Stimulated activated naive B cell treated with anti-CD40 and anti-IgM and Interleukin-4, amounts not matched to agents 10 μg/mL and 1 μg/mL and 100 μg/mL, for 72 hours (primary cell): ENCODE measurements around the gene FNDC5.

Source experiments
- ATAC-seq, 2 donors: fragments of 150-1000 bp; cut with Tn5 transposase; replicated peaks; 2 replicates each; pipeline ENCODE4 v1.10.0; 2021; ENCODE audit warnings: moderate library complexity in 1 of 2
- DNase-seq: peaks from one replicate; pipeline ENCODE4 v3.0.0; 2021
- H3K27ac Mint-ChIP-seq: one replicate; pipeline ENCODE4 v1.8.0; 2022; ENCODE audit warnings: mild to moderate bottlenecking, mixed read lengths
- H3K27me3 Mint-ChIP-seq, 2 donors: one replicate each; pipeline ENCODE4 v1.8.0; 2022; ENCODE audit warnings: mixed read lengths in 2 of 2
- H3K36me3 Mint-ChIP-seq, 2 donors: one replicate each; pipeline ENCODE4 v1.8.0; 2022; ENCODE audit warnings: mixed read lengths in 2 of 2, mild to moderate bottlenecking in 1 of 2
- H3K4me1 Mint-ChIP-seq, 2 donors: one replicate each; pipeline ENCODE4 v1.8.0; 2022; ENCODE audit warnings: mixed read lengths in 2 of 2, mild to moderate bottlenecking in 1 of 2
- H3K4me3 Mint-ChIP-seq, 2 donors: one replicate each; pipeline ENCODE4 v1.8.0; 2022; ENCODE audit warnings: mild to moderate bottlenecking in 2 of 2, mixed read lengths in 2 of 2, moderate library complexity in 1 of 2
- H3K9me3 Mint-ChIP-seq, 2 donors: one replicate each; pipeline ENCODE4 v1.8.0; 2022; ENCODE audit warnings: mixed read lengths in 2 of 2, mild to moderate bottlenecking in 1 of 2

FNDC5 gene

DNA sequence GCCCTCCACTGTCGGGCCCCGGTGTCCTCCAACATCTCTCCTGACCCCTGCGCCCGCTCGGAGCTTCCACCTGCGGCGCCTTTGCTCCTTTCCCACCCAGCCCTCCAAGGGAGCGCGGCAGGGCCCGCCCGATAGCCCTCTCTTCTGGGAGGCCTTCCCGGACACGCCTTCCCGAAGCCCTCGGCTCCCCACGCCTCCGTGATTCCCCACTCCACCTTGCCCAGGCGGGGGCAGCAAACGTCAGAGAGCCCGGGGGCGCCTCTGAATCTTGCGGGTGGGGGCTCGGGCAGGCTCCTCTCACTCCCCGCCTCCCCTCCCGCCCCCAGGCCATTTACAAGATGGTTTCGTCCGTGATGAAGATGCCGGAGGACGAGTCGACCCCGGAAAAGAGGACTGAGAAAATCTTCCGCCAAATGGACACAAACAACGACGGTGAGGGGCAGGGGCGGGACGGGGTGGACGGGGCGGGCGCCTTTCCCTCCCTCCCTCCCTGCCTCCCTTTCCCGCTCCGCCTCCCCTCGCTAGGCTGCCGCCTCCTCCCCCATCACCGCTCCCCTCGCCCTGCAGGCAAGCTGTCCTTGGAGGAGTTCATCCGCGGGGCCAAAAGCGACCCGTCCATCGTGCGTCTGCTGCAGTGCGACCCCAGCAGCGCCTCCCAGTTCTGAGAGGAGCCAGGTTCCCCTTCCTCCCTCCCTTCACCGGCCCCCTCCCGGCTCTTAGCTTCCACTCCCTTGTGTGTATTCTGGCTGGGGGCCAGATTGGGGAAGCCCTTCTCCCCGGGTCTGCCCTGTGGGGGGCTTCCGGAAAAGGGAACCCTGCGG is 22.7 kb upstream of the FNDC5 start:
- peaks cover 0 to 3% of the 10 kb centered on the region in 2 donors for H3K9me3 Mint-ChIP-seq
- no peak overlapping the region for H3K27ac Mint-ChIP-seq
- DNase-seq (no peak), ATAC-seq (peak; percentile 5 to 30)
- peaks cover 5 to 6% of the 10 kb centered on the region in 2 donors for H3K36me3 Mint-ChIP-seq
- H3K4me1 Mint-ChIP-seq = peaks cover 15 to 22% of the 10 kb centered on the region in 2 donors
- H3K27me3 Mint-ChIP-seq = peaks cover 66 to 92% of the 10 kb centered on the region in 2 donors
- H3K4me3 Mint-ChIP-seq = peak overlapping the region; percentile 73 to 76

GRCh38 chr1:32892368-32893197 is 21.9 kb upstream of the FNDC5 start:
- Mint-ChIP-seq H3K4me1 (peaks cover 16 to 22% of the 10 kb centered on the region in 2 donors), H3K4me3 (peak overlapping the region; percentile 52 to 73), H3K27ac (peak overlapping the region; percentile 74), H3K36me3 (peaks cover 5 to 6% of the 10 kb centered on the region in 2 donors), H3K27me3 (peaks cover 72 to 96% of the 10 kb centered on the region in 2 donors), H3K9me3 (peaks cover 0 to 3% of the 10 kb centered on the region in 2 donors)
- DNase-seq (no peak), ATAC-seq (peak; percentile 78 to 83)

- Mint-ChIP-seq H3K4me1 (peaks cover 20 to 22% of the 10 kb centered on the region in 2 donors), H3K36me3 (peaks cover 5 to 6% of the 10 kb centered on the region in 2 donors), H3K4me3 (no peak overlapping the region), H3K27ac (no peak overlapping the region), H3K9me3 (peaks cover 0 to 3% of the 10 kb centered on the region in 2 donors), H3K27me3 (peaks cover 76 to 97% of the 10 kb centered on the region in 2 donors)
- DNase-seq = no peak
- no peak for ATAC-seq
These were observed 20.9 kb upstream of the FNDC5 start for GRCh38 chr1:32891630-32892029.

DNA sequence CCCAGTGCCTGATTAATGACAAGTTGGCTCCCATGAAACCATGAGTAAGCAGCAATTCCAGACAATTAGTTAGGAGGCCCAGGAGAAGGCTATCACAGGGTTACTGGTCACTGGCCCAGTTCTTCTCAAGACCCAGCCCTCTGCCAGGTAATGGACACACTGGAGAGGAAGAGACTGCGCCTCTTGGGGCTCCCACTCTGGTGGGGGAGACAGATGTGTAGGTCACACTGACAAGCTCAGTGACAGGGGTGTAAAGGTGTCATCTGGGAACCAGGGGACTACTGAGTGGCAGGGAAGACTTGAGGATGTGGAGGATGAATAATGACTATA is 20.5 kb upstream of the FNDC5 start:
- Mint-ChIP-seq H3K4me1 (peaks cover 21 to 22% of the 10 kb centered on the region in 2 donors), H3K9me3 (peaks cover 0 to 3% of the 10 kb centered on the region in 2 donors), H3K4me3 (no peak overlapping the region), H3K27me3 (peaks cover 72 to 96% of the 10 kb centered on the region in 2 donors), H3K27ac (no peak overlapping the region), H3K36me3 (peaks cover 5 to 6% of the 10 kb centered on the region in 2 donors)
- ATAC-seq = no peak
- DNase-seq = no peak

- peaks cover 5 to 6% of the 10 kb centered on the region in 2 donors for H3K36me3 Mint-ChIP-seq
- peaks cover 76 to 96% of the 10 kb centered on the region in 2 donors for H3K27me3 Mint-ChIP-seq
- peaks cover 22 to 23% of the 10 kb centered on the region in 2 donors for H3K4me1 Mint-ChIP-seq
- H3K4me3 Mint-ChIP-seq = no peak overlapping the region
- peaks cover 0 to 3% of the 10 kb centered on the region in 2 donors for H3K9me3 Mint-ChIP-seq
- DNase-seq (no peak), ATAC-seq (no peak)
- no peak overlapping the region for H3K27ac Mint-ChIP-seq
These were observed 20.0 kb upstream of the FNDC5 start for GRCh38 chr1:32890516-32891240.

DNA sequence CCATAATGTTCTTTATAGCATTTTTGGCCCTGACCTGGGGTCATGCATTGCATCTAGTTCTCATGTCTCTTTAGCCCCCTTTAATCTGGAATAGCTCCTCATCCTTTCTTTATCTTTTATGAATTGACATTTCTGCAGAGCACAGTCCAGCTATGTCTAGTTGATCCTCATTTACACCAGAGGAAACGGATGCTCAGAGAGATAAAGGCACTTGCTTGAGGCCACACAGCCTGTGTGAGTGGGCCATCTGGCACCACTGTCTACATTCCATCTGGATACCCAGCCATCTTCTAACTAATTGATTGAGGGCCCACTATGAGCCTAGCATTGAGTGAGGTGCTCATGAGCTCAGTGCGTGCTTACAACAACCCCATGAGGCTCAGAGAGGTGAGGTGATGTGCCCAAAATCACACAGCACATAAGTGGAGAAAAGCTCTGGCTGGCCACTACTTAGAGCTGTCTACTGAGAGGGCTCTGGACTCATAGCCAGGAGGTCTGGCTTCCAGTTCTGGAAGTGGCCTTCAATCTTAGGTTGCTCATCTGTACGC is 19.1 kb upstream of the FNDC5 start:
- no peak overlapping the region for H3K27ac Mint-ChIP-seq

GRCh38 chr1:32888677-32889420 is 18.1 kb upstream of the FNDC5 start:
- ATAC-seq = no peak
- no peak overlapping the region for H3K27ac Mint-ChIP-seq
- peaks cover 5 to 6% of the 10 kb centered on the region in 2 donors for H3K36me3 Mint-ChIP-seq
- no peak overlapping the region for H3K4me3 Mint-ChIP-seq
- peaks cover 0 to 3% of the 10 kb centered on the region in 2 donors for H3K9me3 Mint-ChIP-seq
- DNase-seq = no peak
- peaks cover 19 to 29% of the 10 kb centered on the region in 2 donors for H3K4me1 Mint-ChIP-seq
- peaks cover 90 to 99% of the 10 kb centered on the region in 2 donors for H3K27me3 Mint-ChIP-seq

More for the DNA sequence above, 19.1 kb upstream of the FNDC5 start:
- Mint-ChIP-seq H3K36me3 (peaks cover 5 to 6% of the 10 kb centered on the region in 2 donors), H3K27me3 (peaks cover 85 to 96% of the 10 kb centered on the region in 2 donors), H3K4me1 (peaks cover 22 to 26% of the 10 kb centered on the region in 2 donors), H3K4me3 (no peak overlapping the region), H3K9me3 (peaks cover 0 to 3% of the 10 kb centered on the region in 2 donors)
- ATAC-seq (no peak), DNase-seq (no peak)

- Mint-ChIP-seq H3K27me3 (peaks cover 90 to 99% of the 10 kb centered on the region in 2 donors), H3K4me3 (no peak overlapping the region), H3K9me3 (peaks cover 0 to 3% of the 10 kb centered on the region in 2 donors), H3K4me1 (peaks cover 12 to 24% of the 10 kb centered on the region in 2 donors), H3K27ac (no peak overlapping the region), H3K36me3 (peaks cover 5 to 6% of the 10 kb centered on the region in 2 donors)
- no peak for ATAC-seq
- DNase-seq = no peak
These were observed 17.4 kb upstream of the FNDC5 start for GRCh38 chr1:32888134-32888533.

GRCh38 chr1:32887623-32888022 is 16.9 kb upstream of the FNDC5 start:
- Mint-ChIP-seq H3K9me3 (peaks cover 0 to 3% of the 10 kb centered on the region in 2 donors), H3K4me3 (no peak overlapping the region), H3K36me3 (peaks cover 5 to 6% of the 10 kb centered on the region in 2 donors), H3K27ac (no peak overlapping the region), H3K4me1 (peaks cover 8 to 21% of the 10 kb centered on the region in 2 donors), H3K27me3 (peaks cover 87 to 94% of the 10 kb centered on the region in 2 donors)
- no peak for DNase-seq
- ATAC-seq = no peak

DNA sequence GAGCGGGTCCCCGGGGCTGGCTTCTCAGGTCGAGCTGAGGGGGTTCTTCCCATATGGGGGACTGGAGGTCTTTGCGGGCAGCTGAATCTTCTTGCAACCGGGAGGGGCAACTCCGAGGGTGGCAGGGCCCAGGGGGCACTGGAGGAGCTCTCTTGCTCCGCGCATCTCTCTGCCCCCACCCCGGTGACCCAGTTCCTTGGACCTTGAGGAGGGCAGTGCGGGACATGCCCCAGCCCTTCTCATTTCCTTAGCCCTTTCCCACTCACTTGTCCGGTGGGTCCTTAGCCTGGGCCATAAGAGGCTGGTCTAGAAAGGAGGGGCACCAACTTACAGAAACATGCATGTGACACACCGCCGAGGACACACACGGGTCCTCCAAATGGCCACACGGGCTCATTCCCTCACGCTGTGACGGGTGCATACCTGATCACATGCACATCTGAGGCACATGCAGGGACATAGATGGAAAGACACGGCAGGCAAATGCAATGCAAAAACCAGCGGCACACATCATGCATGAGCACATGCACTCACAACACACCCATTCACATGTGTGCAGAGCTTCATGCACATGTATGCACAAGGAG is 16.2 kb upstream of the FNDC5 start:
- H3K4me3 Mint-ChIP-seq = no peak overlapping the region

DNA sequence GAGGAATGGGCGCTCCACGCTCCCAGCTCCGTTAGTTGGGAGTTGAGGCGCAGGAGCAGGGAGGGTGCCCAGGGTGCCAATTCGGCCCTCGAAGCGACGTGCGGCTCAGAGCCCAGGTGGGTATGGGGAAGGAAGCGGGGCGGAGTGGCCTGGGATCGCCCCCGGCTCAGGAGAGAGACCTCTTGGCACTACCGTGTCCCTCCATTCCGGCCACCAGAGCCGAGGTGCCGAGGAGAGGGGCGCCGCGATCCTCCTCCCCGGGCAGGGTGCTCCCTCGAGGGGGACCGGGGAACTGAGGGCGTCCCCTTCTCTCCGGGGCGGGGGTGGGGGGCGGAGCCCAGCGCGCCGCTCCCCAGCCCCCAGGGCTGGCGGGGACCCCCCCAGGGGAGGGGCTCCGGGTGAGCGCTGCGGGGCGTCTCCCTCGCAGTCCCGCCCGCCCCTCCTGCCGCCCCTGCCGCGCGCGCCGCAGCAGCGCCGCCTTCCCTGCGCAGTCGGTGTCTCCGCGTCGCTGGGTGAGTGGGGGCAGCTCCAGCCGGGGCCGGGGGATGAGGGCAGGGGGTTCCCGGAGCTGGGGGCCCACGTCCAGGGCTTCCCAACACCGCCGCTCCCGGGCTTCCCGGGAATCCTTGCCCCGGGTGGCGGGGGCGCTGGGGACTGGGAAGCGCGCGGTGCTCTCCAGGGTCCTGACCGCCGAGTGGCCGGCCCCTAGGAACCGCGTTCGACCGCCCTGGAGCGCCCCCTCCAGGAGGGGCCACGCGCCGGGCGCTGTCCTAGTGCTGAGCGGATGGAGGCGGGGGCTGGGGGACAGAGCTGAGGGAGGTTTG is 15.5 kb upstream of the FNDC5 start, which contains the start of gene HPCA:
HPCA (plus strand) TSS at position 488 of the 824 bp plus-strand sequence. CDS start 2,408 bp downstream, outside the sequence.
- Mint-ChIP-seq H3K27me3 (peaks cover 74 to 80% of the 10 kb centered on the region in 2 donors), H3K27ac (no peak within 1 kb of the TSS), H3K9me3 (no peaks in the 10 kb centered on the region), H3K36me3 (no peaks in the 10 kb centered on the region), H3K4me1 (peaks cover 0 to 14% of the 10 kb centered on the region in 2 donors), H3K4me3 (peak within 1 kb of the TSS in 1 of 2 donors; percentile 23)
- peak; percentile 54 to 63 for ATAC-seq
- no peak for DNase-seq

More for the DNA sequence above, 16.2 kb upstream of the FNDC5 start:
- no peaks in the 10 kb centered on the region for H3K9me3 Mint-ChIP-seq
- H3K36me3 Mint-ChIP-seq = peaks cover 0 to under 1% of the 10 kb centered on the region in 2 donors
- peaks cover under 1 to 14% of the 10 kb centered on the region in 2 donors for H3K4me1 Mint-ChIP-seq
- no peak for ATAC-seq
- peaks cover 80 to 87% of the 10 kb centered on the region in 2 donors for H3K27me3 Mint-ChIP-seq
- DNase-seq = no peak
- no peak overlapping the region for H3K27ac Mint-ChIP-seq

- no peak for ATAC-seq
- Mint-ChIP-seq H3K27ac (no peak overlapping the region), H3K27me3 (peaks cover 73 to 74% of the 10 kb centered on the region in 2 donors), H3K36me3 (no peaks in the 10 kb centered on the region), H3K4me1 (peaks cover 0 to 14% of the 10 kb centered on the region in 2 donors), H3K4me3 (peak overlapping the region in 1 of 2 donors; percentile 23), H3K9me3 (no peaks in the 10 kb centered on the region)
- DNase-seq = no peak
These were observed 14.9 kb upstream of the FNDC5 start for GRCh38 chr1:32885676-32886003.
